ENCODE measurements around the gene MORN3.
"Not testable (repeated sequence)": the region's sequence is repeated elsewhere in the genome, so short reads cannot be mapped to it uniquely, and the experiment has no call there.

Gene MORN3

GRCh38 chr12:121689430-121689829, 20.0 kb upstream of the MORN3 start:
- no peak for DNase-seq

GRCh38 chr12:121688966-121689365, 19.5 kb upstream of the MORN3 start:
- no peak for DNase-seq

- not testable (repeated sequence) for DNase-seq
Observed at GRCh38 chr12:121679661-121680197, 10.3 kb upstream of the MORN3 start.

GRCh38 chr12:121678716-121679300, 9.4 kb upstream of the MORN3 start:
- no peak for DNase-seq

- DNase-seq: no peak
Observed at GRCh38 chr12:121678305-121678704, 8.9 kb upstream of the MORN3 start.

GRCh38 chr12:121676190-121676589, 6.7 kb upstream of the MORN3 start:
- no peak for DNase-seq

- no peak for DNase-seq
Observed at GRCh38 chr12:121673013-121673511, 3.6 kb upstream of the MORN3 start.

- DNase-seq: peak; percentile 62 to 68
Observed at GRCh38 chr12:121668750-121669520, 519 bp downstream of the MORN3 start.

GRCh38 chr12:121666829-121667228, 2.6 kb downstream of the MORN3 start:
- not testable (repeated sequence) for DNase-seq

- DNase-seq: no peak
Observed at GRCh38 chr12:121663610-121663929, 5.9 kb downstream of the MORN3 start.

- not testable (repeated sequence) for DNase-seq
Observed at GRCh38 chr12:121661353-121662105, 7.9 kb downstream of the MORN3 start.

- no peak for DNase-seq
Observed at GRCh38 chr12:121657305-121658008, 12.0 kb downstream of the MORN3 start.

GRCh38 chr12:121656122-121656521, 13.3 kb downstream of the MORN3 start:
- no peak for DNase-seq

GRCh38 chr12:121653999-121654398, 15.5 kb downstream of the MORN3 start:
- no peak for DNase-seq

- DNase-seq: no peak
Observed at GRCh38 chr12:121652767-121653497, 16.5 kb downstream of the MORN3 start.

GRCh38 chr12:121651320-121651719, 18.1 kb downstream of the MORN3 start:
- no peak for DNase-seq

- peak; percentile 44 to 68 for DNase-seq
Observed at GRCh38 chr12:121649819-121650353, 19.6 kb downstream of the MORN3 start.

- no peak for DNase-seq
Observed at GRCh38 chr12:121649322-121649721, 20.1 kb downstream of the MORN3 start.

- DNase-seq: no peak
Observed at GRCh38 chr12:121648458-121649028, 20.9 kb downstream of the MORN3 start.

GRCh38 chr12:121641343-121641630, 28.2 kb downstream of the MORN3 start:
- no peak for DNase-seq

GRCh38 chr12:121638298-121639202, 30.9 kb downstream of the MORN3 start:
- DNase-seq: no peak
